ENCODE measurements around the gene CMYA5.
"Not testable (repeated sequence)": the region's sequence is repeated elsewhere in the genome, so short reads cannot be mapped to it uniquely, and the experiment has no call there.

Gene CMYA5

DNA sequence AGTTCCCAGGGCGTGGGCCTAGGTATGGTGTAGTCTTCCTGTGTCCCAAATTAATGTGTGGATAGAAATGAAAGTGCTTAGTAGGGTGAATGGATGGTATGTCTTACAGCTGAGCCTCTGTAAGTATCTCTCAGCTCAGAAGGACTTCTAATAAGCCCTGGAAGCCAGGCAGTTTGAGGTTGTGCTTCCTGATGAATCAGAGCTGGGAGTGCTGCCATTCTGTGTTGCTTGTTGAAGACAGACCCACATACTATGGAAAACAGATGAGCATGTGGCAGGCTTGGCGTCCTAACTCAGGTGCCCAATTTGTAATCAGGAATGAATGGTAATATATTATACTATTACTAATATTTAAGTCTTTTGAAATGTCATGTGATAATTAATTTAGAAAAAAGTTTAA, 69.8 kb downstream of the CMYA5 start:
- H3K36me3 ChIP-seq (ENCODE audit: control insufficient read depth in 4 of 4, insufficient read depth in 4 of 4, low read length in 3 of 4) = no peaks in the 10 kb centered on the region
- no CpG with 5 or more reads among the region's 2 CpGs for WGBS (ENCODE audit: insufficient coverage)
- no peak overlapping the region for H3K4me3 ChIP-seq (ENCODE audit: control insufficient read depth in 1 of 7, extremely low read depth in 1 of 7, insufficient read depth in 4 of 7, low read depth in 2 of 7, low read length in 6 of 7)
- H3K9me3 ChIP-seq (ENCODE audit: control extremely low read depth in 1 of 5, control insufficient read depth in 4 of 5, insufficient read depth in 2 of 5, low read depth in 1 of 5, low read length in 4 of 5) = no peaks in the 10 kb centered on the region
- CTCF ChIA-PET = interaction anchor here (0.6 kb wide), 1 partner anchor 999 kb away, joined by 3 read pairs; no protein-coding TSS in a partner anchor
- no peak overlapping the region for H3K27ac ChIP-seq (ENCODE audit: insufficient read depth in 1 of 2, low read depth in 1 of 2, low read length in 2 of 2, poor library complexity in 1 of 2, severe bottlenecking in 2 of 2)
- H3K4me1 ChIP-seq (ENCODE audit: control extremely low read depth in 1 of 4, control insufficient read depth in 4 of 4, insufficient read depth in 4 of 4, low read length in 3 of 4) = peaks cover 0 to 16% (median 7%) of the 10 kb centered on the region in 4 experiments
- DNase-seq = no peak
- POLR2A ChIA-PET = no interaction called here
- no peaks in the 10 kb centered on the region for H3K27me3 ChIP-seq (replicated peaks in 2 of 5; ENCODE audit: control insufficient read depth in 4 of 5, insufficient read depth in 5 of 5, low read length in 4 of 5)

DNA sequence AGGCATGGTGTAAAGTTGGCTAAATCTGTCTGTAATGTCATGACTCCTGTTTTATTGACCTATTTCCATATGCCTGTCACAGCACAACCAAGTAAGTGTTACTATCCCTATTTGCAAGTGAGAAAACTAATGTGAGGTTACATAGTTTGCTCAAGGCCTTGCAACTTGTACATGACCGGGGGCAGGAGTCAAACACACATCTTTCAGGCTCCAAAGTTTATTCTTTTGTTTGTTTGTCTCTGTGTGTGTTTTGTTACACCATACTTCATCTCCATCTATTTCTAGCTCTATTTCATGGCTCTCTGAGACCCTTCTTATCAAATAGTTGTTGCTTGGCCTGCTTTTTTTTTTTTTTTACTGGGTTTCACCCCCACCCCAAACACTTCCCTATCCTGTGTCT, 70.2 kb downstream of the CMYA5 start:
- H3K4me1 ChIP-seq (ENCODE audit: control extremely low read depth in 1 of 4, control insufficient read depth in 4 of 4, insufficient read depth in 4 of 4, low read length in 3 of 4) = peaks cover 0 to 16% (median 7%) of the 10 kb centered on the region in 4 experiments
- POLR2A ChIA-PET = no interaction called here
- H3K27ac ChIP-seq (ENCODE audit: insufficient read depth in 1 of 2, low read depth in 1 of 2, low read length in 2 of 2, poor library complexity in 1 of 2, severe bottlenecking in 2 of 2) = no peak overlapping the region
- no CpG with 5 or more reads among the region's 1 CpG for WGBS (ENCODE audit: insufficient coverage)
- H3K27me3 ChIP-seq (replicated peaks in 2 of 5; ENCODE audit: control insufficient read depth in 4 of 5, insufficient read depth in 5 of 5, low read length in 4 of 5) = no peaks in the 10 kb centered on the region
- CTCF ChIA-PET = interaction anchor here (0.6 kb wide), 1 partner anchor 999 kb away, joined by 3 read pairs; no protein-coding TSS in a partner anchor
- no peak for DNase-seq
- no peaks in the 10 kb centered on the region for H3K9me3 ChIP-seq (ENCODE audit: control extremely low read depth in 1 of 5, control insufficient read depth in 4 of 5, insufficient read depth in 2 of 5, low read depth in 1 of 5, low read length in 4 of 5)
- H3K4me3 ChIP-seq (ENCODE audit: control insufficient read depth in 1 of 7, extremely low read depth in 1 of 7, insufficient read depth in 4 of 7, low read depth in 2 of 7, low read length in 6 of 7) = no peak overlapping the region
- no peaks in the 10 kb centered on the region for H3K36me3 ChIP-seq (ENCODE audit: control insufficient read depth in 4 of 4, insufficient read depth in 4 of 4, low read length in 3 of 4)

DNA sequence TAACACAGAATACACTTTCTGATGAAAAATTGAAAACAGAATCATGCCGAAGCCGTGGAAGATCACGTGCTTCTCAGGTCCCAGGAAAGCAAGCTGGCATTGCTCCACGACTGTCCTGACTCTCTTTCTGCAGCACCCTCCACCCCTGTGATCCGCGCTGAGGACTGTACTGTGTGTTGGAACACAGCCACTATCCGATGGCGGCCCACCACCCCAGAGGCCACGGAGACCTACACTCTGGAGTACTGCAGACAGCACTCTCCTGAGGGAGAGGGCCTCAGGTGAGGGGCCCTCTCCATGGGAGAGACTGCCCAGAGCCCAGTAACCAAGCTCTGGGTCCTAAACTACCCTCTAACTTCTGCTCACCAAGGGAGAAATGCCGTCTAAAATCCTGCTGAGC, 73.3 kb downstream of the CMYA5 start:
- H3K27ac ChIP-seq (ENCODE audit: insufficient read depth in 1 of 2, low read depth in 1 of 2, low read length in 2 of 2, poor library complexity in 1 of 2, severe bottlenecking in 2 of 2) = no peak overlapping the region
- H3K9me3 ChIP-seq (ENCODE audit: control extremely low read depth in 1 of 5, control insufficient read depth in 4 of 5, insufficient read depth in 2 of 5, low read depth in 1 of 5, low read length in 4 of 5) = no peaks in the 10 kb centered on the region
- no peak for DNase-seq
- ChIA-PET CTCF (no interaction called here), POLR2A (no interaction called here)
- H3K4me1 ChIP-seq (ENCODE audit: control extremely low read depth in 1 of 4, control insufficient read depth in 4 of 4, insufficient read depth in 4 of 4, low read length in 3 of 4) = no peaks in the 10 kb centered on the region
- no peak overlapping the region for H3K4me3 ChIP-seq (ENCODE audit: control insufficient read depth in 1 of 7, extremely low read depth in 1 of 7, insufficient read depth in 4 of 7, low read depth in 2 of 7, low read length in 6 of 7)
- no peaks in the 10 kb centered on the region for H3K27me3 ChIP-seq (replicated peaks in 2 of 5; ENCODE audit: control insufficient read depth in 4 of 5, insufficient read depth in 5 of 5, low read length in 4 of 5)
- H3K36me3 ChIP-seq (ENCODE audit: control insufficient read depth in 4 of 4, insufficient read depth in 4 of 4, low read length in 3 of 4) = no peaks in the 10 kb centered on the region
- WGBS (ENCODE audit: insufficient coverage) = 100% methylated on average over 9 of the region's 10 CpGs

DNA sequence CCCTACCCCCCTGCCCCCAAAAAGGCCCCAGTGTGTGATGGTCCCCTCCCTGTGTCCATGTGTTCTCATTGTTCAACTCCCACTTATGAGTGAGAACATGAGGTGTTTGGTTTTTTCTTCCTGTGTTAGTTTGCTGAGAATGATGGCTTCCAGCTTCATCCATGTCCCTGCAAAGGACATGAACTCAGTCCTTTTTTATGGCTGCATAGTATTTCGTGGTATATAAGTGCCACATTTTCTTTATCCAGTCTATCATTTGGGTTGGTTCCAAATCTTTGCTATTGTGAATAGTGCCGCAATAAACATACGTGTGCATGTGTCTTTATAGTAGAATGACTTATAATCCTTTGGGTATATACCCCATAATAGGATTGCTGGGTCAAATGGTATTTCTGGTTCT, 74.5 kb downstream of the CMYA5 start:
- H3K4me3 ChIP-seq (ENCODE audit: control insufficient read depth in 1 of 7, extremely low read depth in 1 of 7, insufficient read depth in 4 of 7, low read depth in 2 of 7, low read length in 6 of 7); DNase-seq; H3K27ac ChIP-seq (ENCODE audit: insufficient read depth in 1 of 2, low read depth in 1 of 2, low read length in 2 of 2, poor library complexity in 1 of 2, severe bottlenecking in 2 of 2); H3K4me1 ChIP-seq (ENCODE audit: control extremely low read depth in 1 of 4, control insufficient read depth in 4 of 4, insufficient read depth in 4 of 4, low read length in 3 of 4); H3K27me3 ChIP-seq (replicated peaks in 2 of 5; ENCODE audit: control insufficient read depth in 4 of 5, insufficient read depth in 5 of 5, low read length in 4 of 5); H3K36me3 ChIP-seq (ENCODE audit: control insufficient read depth in 4 of 4, insufficient read depth in 4 of 4, low read length in 3 of 4); POLR2A ChIA-PET; H3K9me3 ChIP-seq (ENCODE audit: control extremely low read depth in 1 of 5, control insufficient read depth in 4 of 5, insufficient read depth in 2 of 5, low read depth in 1 of 5, low read length in 4 of 5); CTCF ChIA-PET: not testable (repeated sequence)
- WGBS (ENCODE audit: insufficient coverage) = 100% methylated on average over 1 of the region's 3 CpGs

DNA sequence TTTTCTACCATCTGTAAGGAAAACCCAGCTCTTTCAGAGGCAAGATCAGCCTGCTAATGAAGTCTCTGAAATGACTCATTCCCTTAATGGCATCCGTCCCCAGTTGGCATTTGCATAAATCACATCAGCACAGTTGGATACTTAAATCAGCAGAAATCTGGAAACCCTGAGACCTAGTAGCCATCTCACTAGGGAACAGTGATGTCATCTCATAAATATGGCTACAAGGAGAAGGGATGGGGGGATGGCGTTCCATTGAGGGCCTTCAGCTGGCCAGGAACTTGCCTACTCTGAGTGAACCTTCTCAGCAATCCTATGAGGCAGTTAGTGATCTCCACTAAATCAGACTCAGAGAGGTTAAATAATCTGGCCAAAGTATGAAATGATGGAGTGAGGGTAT, 81.8 kb downstream of the CMYA5 start:
- WGBS (ENCODE audit: insufficient coverage) = 94% methylated on average over 2 of the region's 2 CpGs
- no peak for DNase-seq
- POLR2A ChIA-PET = no interaction called here
- H3K4me3 ChIP-seq (ENCODE audit: control insufficient read depth in 1 of 7, extremely low read depth in 1 of 7, insufficient read depth in 4 of 7, low read depth in 2 of 7, low read length in 6 of 7) = no peak overlapping the region
- CTCF ChIA-PET = no interaction called here
- no peak overlapping the region for H3K27ac ChIP-seq (ENCODE audit: insufficient read depth in 1 of 2, low read depth in 1 of 2, low read length in 2 of 2, poor library complexity in 1 of 2, severe bottlenecking in 2 of 2)
- H3K4me1 ChIP-seq (ENCODE audit: control extremely low read depth in 1 of 4, control insufficient read depth in 4 of 4, insufficient read depth in 4 of 4, low read length in 3 of 4) = peaks cover 0 to 5% (median 0%) of the 10 kb centered on the region in 4 experiments
- H3K36me3 ChIP-seq (ENCODE audit: control insufficient read depth in 4 of 4, insufficient read depth in 4 of 4, low read length in 3 of 4) = no peaks in the 10 kb centered on the region
- no peaks in the 10 kb centered on the region for H3K27me3 ChIP-seq (replicated peaks in 2 of 5; ENCODE audit: control insufficient read depth in 4 of 5, insufficient read depth in 5 of 5, low read length in 4 of 5)
- H3K9me3 ChIP-seq (ENCODE audit: control extremely low read depth in 1 of 5, control insufficient read depth in 4 of 5, insufficient read depth in 2 of 5, low read depth in 1 of 5, low read length in 4 of 5) = peaks cover 0 to 14% (median 6%) of the 10 kb centered on the region in 5 experiments

DNA sequence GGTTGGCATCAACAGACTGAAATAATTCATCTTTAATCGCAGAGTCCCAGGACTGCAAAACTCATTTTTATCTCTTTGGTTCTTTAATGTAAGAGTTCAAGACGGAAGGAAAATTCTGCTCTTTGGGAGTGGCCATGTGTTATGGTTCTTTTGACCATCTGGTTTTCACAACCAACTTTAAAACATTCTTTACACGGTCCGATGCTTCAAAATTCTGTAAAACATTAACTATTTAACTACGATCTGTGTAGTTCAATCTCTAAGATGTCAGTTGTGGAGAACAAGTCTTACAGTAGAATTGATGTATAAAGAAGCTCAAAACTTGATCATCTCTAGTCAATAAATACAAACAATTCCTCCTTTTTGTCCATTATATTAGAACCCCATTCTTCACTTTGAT, 83.0 kb downstream of the CMYA5 start:
- ChIA-PET POLR2A (no interaction called here), CTCF (no interaction called here)
- no peak overlapping the region for H3K4me3 ChIP-seq (ENCODE audit: control insufficient read depth in 1 of 7, extremely low read depth in 1 of 7, insufficient read depth in 4 of 7, low read depth in 2 of 7, low read length in 6 of 7)

DNA sequence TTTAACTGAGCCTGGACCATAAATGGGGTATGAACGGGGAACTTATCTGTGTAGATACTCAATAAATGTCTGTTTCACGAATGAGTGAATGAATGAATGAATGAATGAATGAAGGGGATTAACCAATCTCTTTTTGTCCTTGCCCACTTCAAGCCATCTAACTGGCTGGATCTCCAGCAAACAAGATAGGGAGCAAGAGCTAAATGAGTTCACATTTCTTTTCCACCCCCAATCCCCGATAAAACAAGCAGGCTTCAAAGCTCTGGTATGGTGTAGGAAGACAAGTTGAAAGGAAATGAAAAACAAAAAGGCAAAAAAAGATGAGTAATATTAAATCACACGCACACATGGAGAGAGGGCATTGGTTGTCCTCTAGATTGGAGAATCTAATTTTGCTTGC, 84.0 kb downstream of the CMYA5 start:
- no peaks in the 10 kb centered on the region for H3K27me3 ChIP-seq (replicated peaks in 2 of 5; ENCODE audit: control insufficient read depth in 4 of 5, insufficient read depth in 5 of 5, low read length in 4 of 5)
- H3K27ac ChIP-seq (ENCODE audit: insufficient read depth in 1 of 2, low read depth in 1 of 2, low read length in 2 of 2, poor library complexity in 1 of 2, severe bottlenecking in 2 of 2) = no peak overlapping the region
- H3K4me3 ChIP-seq (ENCODE audit: control insufficient read depth in 1 of 7, extremely low read depth in 1 of 7, insufficient read depth in 4 of 7, low read depth in 2 of 7, low read length in 6 of 7) = no peak overlapping the region
- ChIA-PET POLR2A (no interaction called here), CTCF (interaction anchor here (1.3 kb wide), 1 partner anchor 69 kb away, joined by 5 read pairs; no protein-coding TSS in a partner anchor)
- H3K36me3 ChIP-seq (ENCODE audit: control insufficient read depth in 4 of 4, insufficient read depth in 4 of 4, low read length in 3 of 4) = no peaks in the 10 kb centered on the region
- H3K4me1 ChIP-seq (ENCODE audit: control extremely low read depth in 1 of 4, control insufficient read depth in 4 of 4, insufficient read depth in 4 of 4, low read length in 3 of 4) = peaks cover 0 to 5% (median 0%) of the 10 kb centered on the region in 4 experiments
- H3K9me3 ChIP-seq (ENCODE audit: control extremely low read depth in 1 of 5, control insufficient read depth in 4 of 5, insufficient read depth in 2 of 5, low read depth in 1 of 5, low read length in 4 of 5) = peaks cover 0 to 12% (median 6%) of the 10 kb centered on the region in 5 experiments
- no peak for DNase-seq
- 100% methylated on average over 1 of the region's 4 CpGs for WGBS (ENCODE audit: insufficient coverage)

More for the DNA sequence above, 83.0 kb downstream of the CMYA5 start:
- H3K4me1 ChIP-seq (ENCODE audit: control extremely low read depth in 1 of 4, control insufficient read depth in 4 of 4, insufficient read depth in 4 of 4, low read length in 3 of 4) = peaks cover 0 to 5% (median 0%) of the 10 kb centered on the region in 4 experiments
- H3K27ac ChIP-seq (ENCODE audit: insufficient read depth in 1 of 2, low read depth in 1 of 2, low read length in 2 of 2, poor library complexity in 1 of 2, severe bottlenecking in 2 of 2) = no peak overlapping the region
- DNase-seq = no peak
- WGBS (ENCODE audit: insufficient coverage) = 100% methylated on average over 1 of the region's 5 CpGs
- H3K36me3 ChIP-seq (ENCODE audit: control insufficient read depth in 4 of 4, insufficient read depth in 4 of 4, low read length in 3 of 4) = no peaks in the 10 kb centered on the region
- peaks cover 0 to 14% (median 6%) of the 10 kb centered on the region in 5 experiments for H3K9me3 ChIP-seq (ENCODE audit: control extremely low read depth in 1 of 5, control insufficient read depth in 4 of 5, insufficient read depth in 2 of 5, low read depth in 1 of 5, low read length in 4 of 5)
- no peaks in the 10 kb centered on the region for H3K27me3 ChIP-seq (replicated peaks in 2 of 5; ENCODE audit: control insufficient read depth in 4 of 5, insufficient read depth in 5 of 5, low read length in 4 of 5)
